GM12864 (cell line): ENCODE measurements around the gene PPME1.

ENCODE experiments used
- DNase-seq: peaks from one replicate; pipeline ENCODE4 v3.0.0-alpha.2; 2011; ENCODE audit warnings: low read depth
- H3K4me3 ChIP-seq: 2 replicates; pipeline ENCODE4 v1.5.1; 2011; ENCODE audit warnings: mild to moderate bottlenecking, low read depth, low read length, control low read depth
- TF ChIP-seq, protein P1 (sequence below): IDR thresholded peaks from 2 replicates; pipeline ENCODE4 v1.5.1; 2011; ENCODE audit warnings: low read depth, mild to moderate bottlenecking, moderate library complexity, low read length, control low read depth, inconsistent platforms; ENCODE audit errors: missing control alignments

Gene PPME1

GRCh38 chr11:74276581-74276980 is 105.5 kb downstream of the PPME1 start:
- DNase-seq, result no peak
- TF ChIP-seq, protein P1, sequence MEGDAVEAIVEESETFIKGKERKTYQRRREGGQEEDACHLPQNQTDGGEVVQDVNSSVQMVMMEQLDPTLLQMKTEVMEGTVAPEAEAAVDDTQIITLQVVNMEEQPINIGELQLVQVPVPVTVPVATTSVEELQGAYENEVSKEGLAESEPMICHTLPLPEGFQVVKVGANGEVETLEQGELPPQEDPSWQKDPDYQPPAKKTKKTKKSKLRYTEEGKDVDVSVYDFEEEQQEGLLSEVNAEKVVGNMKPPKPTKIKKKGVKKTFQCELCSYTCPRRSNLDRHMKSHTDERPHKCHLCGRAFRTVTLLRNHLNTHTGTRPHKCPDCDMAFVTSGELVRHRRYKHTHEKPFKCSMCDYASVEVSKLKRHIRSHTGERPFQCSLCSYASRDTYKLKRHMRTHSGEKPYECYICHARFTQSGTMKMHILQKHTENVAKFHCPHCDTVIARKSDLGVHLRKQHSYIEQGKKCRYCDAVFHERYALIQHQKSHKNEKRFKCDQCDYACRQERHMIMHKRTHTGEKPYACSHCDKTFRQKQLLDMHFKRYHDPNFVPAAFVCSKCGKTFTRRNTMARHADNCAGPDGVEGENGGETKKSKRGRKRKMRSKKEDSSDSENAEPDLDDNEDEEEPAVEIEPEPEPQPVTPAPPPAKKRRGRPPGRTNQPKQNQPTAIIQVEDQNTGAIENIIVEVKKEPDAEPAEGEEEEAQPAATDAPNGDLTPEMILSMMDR, result no peak
- no peak overlapping the region for H3K4me3 ChIP-seq

DNA sequence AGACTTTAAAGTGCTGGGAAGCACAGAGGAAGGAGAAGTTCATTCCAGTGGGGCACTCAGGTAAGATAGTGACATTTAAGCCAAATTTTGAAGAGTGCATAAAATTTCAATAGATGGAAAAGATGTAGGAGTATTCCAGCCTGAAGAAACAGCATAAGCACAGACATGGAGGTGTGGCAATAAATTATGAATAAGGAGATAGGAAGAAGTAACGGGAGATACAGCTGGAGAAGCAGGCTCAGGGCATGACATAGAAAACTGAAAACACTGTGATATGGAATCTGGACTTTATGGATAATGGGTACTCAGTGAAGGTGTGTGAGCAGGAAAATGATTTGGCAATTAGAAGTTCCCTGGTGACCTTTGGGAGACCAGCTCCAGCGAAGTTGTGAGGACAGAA is 107.0 kb downstream of the PPME1 start:
- TF ChIP-seq, protein P1, result no peak
- no peak overlapping the region for H3K4me3 ChIP-seq
- no peak for DNase-seq

DNA sequence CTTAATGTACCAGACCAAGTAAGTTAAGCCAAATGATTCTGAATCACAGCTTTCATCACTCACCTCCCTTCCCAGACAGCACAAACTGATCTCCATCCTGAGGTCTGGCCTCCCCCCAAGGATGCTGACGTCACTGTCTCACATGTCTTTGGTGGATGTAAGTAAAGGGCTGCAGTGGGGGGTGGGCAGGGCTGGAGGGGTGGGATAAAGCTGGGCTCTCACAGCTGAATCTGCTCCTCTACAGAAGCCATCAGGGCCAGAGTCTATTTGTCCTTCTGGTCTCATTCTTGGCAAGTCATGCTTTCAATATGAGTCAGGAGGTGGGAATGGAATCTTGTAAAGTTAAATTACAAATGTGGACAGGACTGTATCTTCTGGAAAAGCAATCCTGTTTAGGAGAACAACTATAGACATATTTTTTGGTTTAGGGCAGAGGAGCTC is 107.7 kb downstream of the PPME1 start:
- TF ChIP-seq, protein P1, result no peak
- no peak overlapping the region for H3K4me3 ChIP-seq
- no peak for DNase-seq

DNA sequence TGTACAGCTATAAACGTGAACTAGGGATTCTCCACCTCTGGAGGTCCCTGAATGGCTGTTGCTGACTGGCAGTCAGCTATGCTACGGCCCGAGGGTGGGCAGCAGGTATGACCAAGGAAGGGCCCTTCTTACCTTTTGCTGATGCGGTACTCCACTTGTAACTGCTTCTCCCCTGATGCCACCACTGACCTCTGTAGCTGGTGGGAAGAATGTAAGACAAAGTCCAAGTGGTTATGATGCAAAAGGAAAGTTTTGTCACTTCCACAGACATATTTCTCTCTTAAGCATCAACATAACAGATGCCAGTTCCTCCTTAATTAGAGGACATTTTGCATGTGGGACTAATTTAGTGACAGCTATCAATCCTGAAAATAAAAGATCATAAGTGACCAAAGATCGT is 108.2 kb downstream of the PPME1 start:
- TF ChIP-seq, protein P1, result no peak
- H3K4me3 ChIP-seq, result no peak overlapping the region
- DNase-seq, result no peak

DNA sequence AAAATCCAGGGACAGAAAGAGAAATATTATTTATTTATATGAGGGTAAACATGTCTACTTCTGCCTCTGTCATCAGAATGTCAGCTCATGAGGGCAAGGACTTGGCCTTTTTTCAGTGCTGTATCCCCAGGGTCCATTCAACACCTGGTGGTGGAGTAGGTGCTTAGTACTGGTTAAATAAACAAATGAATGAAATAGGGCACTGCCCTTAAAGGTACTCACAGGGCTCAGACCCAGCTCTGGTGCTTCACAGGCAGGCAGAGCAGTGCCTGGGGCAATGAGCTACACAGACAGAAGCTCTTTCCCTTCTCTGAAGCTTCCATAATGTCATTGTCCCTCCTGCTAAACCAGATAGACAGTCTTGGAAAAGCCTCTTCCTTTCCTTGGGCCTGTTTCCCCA is 109.4 kb downstream of the PPME1 start:
- TF ChIP-seq, protein P1, result no peak
- H3K4me3 ChIP-seq, result no peak overlapping the region
- DNase-seq, result no peak

GRCh38 chr11:74282421-74282820 is 111.3 kb downstream of the PPME1 start:
- TF ChIP-seq, protein P1, result no peak
- H3K4me3 ChIP-seq, result no peak overlapping the region
- DNase-seq, result no peak

GRCh38 chr11:74282914-74283371 is 111.9 kb downstream of the PPME1 start:
- no peak overlapping the region for H3K4me3 ChIP-seq
- DNase-seq, result no peak
- TF ChIP-seq, protein P1, result no peak
